Stimulated activated naive CD4-positive, alpha-beta T cell treated with Interleukin-2 at 50 U/mL for 16 hours (primary cell): ENCODE measurements around the gene MED13L.

Experiments used
- DNase-seq: peaks from one replicate; lab custom pipeline; 2025; lab: John Stamatoyannopoulos, UW

MED13L gene

GRCh38 chr12:116128779-116129178 is 148.7 kb downstream of the MED13L start:
- DNase-seq: no peak

DNA sequence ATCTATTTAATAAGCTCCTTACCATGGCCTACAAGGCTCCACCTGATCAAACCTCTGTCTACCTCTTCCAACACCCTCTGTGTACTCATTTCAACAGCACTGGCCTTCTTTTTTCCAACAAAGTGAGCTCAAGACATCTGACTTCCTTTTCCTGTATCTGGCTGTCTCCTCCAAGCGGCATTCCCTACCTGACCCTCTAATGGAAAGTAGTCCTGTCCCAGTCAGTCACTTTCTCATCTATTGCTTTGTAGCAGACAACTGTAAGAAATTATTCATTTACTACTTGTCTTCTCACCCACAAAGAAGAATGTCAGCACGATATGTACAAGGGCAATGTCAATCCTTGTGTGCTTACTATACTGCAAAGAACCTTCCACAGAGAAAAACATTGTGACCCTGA is 149.6 kb downstream of the MED13L start:
- DNase-seq: no peak

GRCh38 chr12:116126610-116127009 is 150.9 kb downstream of the MED13L start:
- no peak for DNase-seq

DNA sequence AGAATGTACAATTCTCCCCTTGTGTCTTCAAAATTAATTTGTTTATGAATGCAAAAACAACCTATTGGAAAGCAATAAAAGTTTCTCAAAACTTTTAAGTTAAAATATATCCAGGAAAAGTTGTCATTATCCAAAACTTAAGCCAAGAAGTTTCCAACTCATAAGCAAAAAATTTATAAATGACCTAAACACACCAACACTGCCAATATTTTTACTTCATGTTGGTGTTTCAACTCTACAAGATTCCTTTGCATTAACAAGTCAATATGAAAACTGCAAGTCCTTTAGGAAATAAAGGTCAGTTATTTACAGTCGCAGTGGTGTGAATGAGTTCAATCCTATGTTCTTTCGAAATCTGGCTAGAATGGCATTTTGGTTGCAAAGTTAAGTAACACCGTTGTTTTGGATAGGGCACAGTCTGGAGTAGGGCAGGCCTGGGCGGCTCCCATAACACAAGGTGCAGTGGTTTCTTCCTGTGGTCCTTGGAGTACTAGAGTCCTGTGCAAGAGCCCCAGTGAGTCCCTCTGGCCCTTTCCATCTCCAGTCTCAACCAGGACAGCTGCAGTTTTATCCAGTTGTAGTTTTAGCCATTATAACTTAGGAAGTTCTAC is 151.4 kb downstream of the MED13L start:
- DNase-seq: no peak

DNA sequence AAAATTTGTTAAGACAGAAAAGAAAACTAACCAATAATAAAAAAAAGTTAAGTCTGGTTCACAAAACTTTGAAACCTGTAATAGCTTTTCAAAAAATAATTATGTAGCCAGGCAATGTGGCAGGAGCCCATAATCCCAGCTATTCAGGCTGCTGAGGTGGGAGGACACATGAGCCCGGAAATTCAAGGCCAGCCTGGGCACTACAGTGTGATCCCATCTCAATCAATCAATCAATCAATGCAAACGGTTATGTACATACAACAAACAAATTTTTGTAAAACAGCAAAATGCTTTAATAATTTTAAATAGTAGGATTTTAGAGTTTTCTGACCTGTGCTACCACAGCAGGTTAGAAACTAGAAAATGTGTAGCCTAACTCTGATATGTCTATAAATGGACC is 152.4 kb downstream of the MED13L start:
- DNase-seq: no peak

DNA sequence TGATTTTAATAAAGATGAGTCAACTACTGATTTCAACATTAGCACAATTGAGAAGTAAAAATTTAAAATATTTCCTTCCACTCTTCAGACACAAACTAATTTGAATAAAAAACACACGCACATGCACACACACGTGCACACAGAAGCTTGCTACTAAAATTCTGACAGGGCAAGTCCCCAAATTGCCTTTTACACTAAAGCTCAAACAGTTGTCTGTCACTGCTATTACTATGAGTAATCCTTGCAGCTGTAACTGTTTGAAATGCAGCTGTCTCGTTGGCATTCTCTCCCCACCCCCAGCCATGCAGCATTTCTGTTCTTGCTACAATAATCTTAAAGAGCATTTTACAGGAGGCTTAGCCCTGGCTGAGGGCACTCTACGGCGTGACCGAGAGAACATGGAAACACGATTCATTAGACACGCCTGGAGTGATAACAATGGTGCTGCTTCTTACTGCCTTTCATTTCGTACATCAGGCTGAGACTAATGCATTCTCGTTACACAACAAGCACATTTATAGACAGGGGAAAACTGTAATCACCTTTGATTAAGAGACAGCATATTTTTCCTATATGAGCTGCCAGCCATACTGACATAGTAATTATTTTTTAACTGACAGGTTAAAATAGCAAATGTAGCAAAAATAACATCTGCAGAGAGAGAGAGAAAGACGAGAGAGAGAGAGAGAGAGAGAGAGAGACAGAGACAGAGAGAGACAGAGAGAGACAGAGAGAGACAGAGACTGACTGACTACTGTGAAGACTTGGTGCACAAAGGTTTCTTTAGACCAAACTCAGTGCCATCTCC is 153.8 kb downstream of the MED13L start:
- no peak for DNase-seq

DNA sequence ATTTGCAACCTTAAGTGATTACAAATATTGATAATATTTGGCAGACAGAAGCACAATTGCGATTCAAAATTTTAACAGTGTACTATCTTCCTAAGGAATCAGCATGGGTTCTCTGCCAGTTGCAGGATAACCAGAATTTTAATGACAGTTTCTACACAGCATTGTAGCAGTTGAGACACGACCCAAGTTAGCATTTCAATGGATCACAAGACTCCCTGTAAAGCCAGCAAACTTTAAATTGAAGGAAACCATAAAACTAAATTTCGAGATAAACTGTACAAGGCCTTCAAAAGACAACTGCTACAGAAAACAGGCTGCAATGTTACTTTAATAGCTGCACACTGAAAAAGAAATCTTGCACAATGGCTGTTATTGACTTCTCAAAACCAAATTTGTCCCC is 154.9 kb downstream of the MED13L start:
- DNase-seq: no peak

DNA sequence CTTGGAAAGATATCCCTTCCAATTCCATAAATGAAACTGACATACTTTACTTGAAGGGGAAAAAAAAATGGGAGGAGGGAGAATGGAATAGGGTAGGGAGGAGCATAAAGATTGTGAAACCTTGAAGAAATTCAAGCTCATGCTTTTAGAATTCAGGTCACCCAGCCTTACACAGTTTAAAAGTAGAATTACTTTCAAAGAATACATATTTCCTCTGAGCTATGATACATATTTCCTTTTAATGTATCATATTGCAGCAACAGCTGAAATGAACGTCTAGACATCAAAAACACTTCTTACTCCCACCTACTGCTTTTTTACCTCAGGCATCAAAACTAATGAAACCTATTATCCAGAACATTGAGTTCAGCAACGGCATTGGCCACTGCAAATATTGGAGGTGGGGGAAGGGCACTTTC is 156.0 kb downstream of the MED13L start:
- no peak for DNase-seq

- no peak for DNase-seq
These were observed 160.7 kb downstream of the MED13L start for GRCh38 chr12:116116650-116117424.

- no peak for DNase-seq
These were observed 163.9 kb downstream of the MED13L start for GRCh38 chr12:116113398-116114130.

- no peak for DNase-seq
These were observed 170.6 kb downstream of the MED13L start for GRCh38 chr12:116106870-116107269.

DNA sequence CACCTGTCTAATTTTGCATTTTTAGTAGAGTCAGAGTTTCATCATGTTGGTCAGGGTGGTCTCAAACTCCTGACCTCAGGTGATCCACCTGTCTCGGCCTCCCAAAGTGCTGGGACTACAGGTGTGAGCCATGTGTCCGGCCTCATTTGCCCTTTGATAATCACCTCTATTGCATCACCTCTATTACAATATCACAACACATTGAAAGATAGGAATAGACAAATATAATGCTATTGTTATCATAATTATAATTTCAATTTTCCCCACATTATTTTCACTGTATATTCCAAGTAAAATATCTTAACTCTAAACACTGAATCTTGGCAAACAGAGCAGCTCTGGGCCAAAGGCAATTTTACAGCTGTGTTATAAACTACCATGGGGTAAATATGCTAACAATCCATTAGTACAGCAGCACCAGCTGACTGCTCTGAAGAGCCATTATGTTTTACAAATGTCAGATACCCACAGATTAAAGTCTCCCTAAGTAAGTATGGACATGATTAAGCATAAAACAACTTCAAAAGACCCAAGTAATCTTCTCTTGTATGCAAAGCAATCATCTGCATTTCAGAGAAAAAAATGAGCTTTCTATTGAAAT is 173.2 kb downstream of the MED13L start:
- no peak for DNase-seq

DNA sequence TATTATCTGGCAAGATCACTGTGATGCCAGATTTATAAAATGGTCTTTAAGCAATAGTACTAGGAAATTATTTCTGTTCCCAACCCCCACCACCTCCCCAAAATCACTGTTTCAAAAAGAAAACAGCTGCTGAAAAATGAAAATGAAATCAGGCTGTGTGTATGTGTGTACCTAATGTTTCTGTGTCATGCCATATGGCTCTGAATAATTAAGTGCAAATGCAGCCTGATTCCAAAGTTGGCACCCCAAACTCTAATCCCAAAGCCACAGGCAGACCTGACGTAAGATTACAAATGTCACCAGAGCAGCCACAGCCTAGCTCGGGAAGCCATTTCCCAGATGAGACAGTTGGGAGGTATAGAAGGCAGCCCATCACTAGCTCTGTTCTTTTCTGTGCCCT is 175.5 kb downstream of the MED13L start:
- DNase-seq: no peak

- DNase-seq: no peak
These were observed 177.7 kb downstream of the MED13L start for GRCh38 chr12:116099652-116100432.

GRCh38 chr12:116096874-116097273 is 180.6 kb downstream of the MED13L start:
- DNase-seq: no peak

DNA sequence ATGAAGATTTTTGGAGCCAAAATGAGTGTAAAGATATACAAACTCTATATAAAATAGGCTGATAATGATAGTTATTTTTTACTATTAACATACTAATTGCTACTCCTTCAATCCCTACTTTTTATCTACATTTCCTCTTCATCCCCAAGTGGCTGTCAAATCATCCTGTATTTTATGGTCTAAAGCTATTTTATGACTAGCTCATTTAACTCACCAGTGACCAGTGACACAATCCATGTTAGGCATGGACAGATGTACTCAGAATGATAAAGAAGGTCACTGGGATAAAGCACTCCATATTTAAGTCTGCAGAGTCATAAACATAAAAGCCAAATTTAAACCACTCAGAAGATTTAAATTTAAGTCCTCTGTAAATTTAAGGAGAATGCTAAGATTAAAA is 183.0 kb downstream of the MED13L start:
- DNase-seq: no peak

- DNase-seq: no peak
These were observed 183.6 kb downstream of the MED13L start for GRCh38 chr12:116093915-116094314.

- no peak for DNase-seq
These were observed 184.7 kb downstream of the MED13L start for GRCh38 chr12:116092776-116093175.

GRCh38 chr12:116092162-116092561 is 185.3 kb downstream of the MED13L start:
- DNase-seq: no peak

DNA sequence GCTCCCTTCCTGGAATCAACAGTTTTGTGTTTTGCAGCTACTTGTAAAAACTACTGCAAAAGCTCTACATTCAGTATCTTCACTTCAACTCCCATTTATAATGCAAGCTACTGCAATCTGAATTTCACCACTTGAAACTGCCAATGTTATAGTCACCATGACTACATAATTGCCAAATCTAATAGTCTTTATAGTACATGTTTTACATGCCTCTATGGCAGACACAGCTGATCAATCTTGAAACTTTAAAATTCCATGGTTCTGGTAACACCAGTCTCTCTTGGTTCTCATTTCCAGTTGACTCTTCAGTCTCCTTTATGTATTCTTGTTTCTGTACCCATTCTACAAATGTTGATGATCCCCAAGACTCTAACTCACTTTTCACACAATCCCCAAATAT is 185.9 kb downstream of the MED13L start:
- no peak for DNase-seq

GRCh38 chr12:116090516-116090915 is 187.0 kb downstream of the MED13L start:
- DNase-seq: no peak
